Spleen (tissue), 11 donors: ENCODE data around the gene HOXC5. TPM values are rescaled to one million over a fixed set of nuclear protein-coding genes. Genes with fewer than 3 reads are reported as not detected.

Experiments used
- DNase-seq: peaks from one replicate; pipeline ENCODE4 v3.0.0-alpha.2; 2020
- H3K27ac ChIP-seq, 8 donors: fragments of 200-600 bp; sonication (generic) in 7 of 8; 1 replicate in 4 of 8; 2 replicates in 4 of 8; pipeline versions ENCODE4 v1.5.0 to v1.8.0; 2016 to 2021; ENCODE audit warnings: inconsistent platforms in 4 of 8, mild to moderate bottlenecking in 4 of 8, moderate library complexity in 1 of 8
- H3K27me3 ChIP-seq, 7 donors: fragments of 200-600 bp; sonication (generic) in 6 of 7; replicated peaks in 1 of 7; 1 replicate in 4 of 7; 2 replicates in 3 of 7; pipeline versions ENCODE4 v1.5.0 to v1.8.0; 2016 to 2021; ENCODE audit warnings: inconsistent platforms in 3 of 7, mild to moderate bottlenecking in 1 of 7
- H3K36me3 ChIP-seq, 6 donors: fragments of 200-600 bp; sonication (generic) in 5 of 6; 1 replicate in 4 of 6; 2 replicates in 2 of 6; pipeline versions ENCODE4 v1.5.0 to v1.8.0; 2016 to 2021; ENCODE audit warnings: inconsistent platforms in 2 of 6
- H3K4me1 ChIP-seq, 6 donors: fragments of 200-600 bp; sonication (generic) in 5 of 6; 1 replicate in 3 of 6; 2 replicates in 3 of 6; pipeline versions ENCODE4 v1.5.0 to v1.8.0; 2016 to 2021; ENCODE audit warnings: inconsistent platforms in 3 of 6
- H3K4me3 ChIP-seq, 8 donors: fragments of 200-600 bp; sonication (generic) in 7 of 8; 1 replicate in 4 of 8; 2 replicates in 4 of 8; pipeline versions ENCODE4 v1.5.0 to v1.8.0; 2016 to 2021; ENCODE audit warnings: inconsistent platforms in 4 of 8, mild to moderate bottlenecking in 4 of 8, moderate library complexity in 2 of 8
- H3K9me3 ChIP-seq, 8 donors: fragments of 200-600 bp; sonication (generic) in 7 of 8; 1 replicate in 4 of 8; 2 replicates in 4 of 8; pipeline versions ENCODE4 v1.5.0 to v1.8.0; 2016 to 2021; ENCODE audit warnings: inconsistent platforms in 4 of 8
- CTCF ChIP-seq, 11 experiments: fragments of 200-600 bp in 7 of 11; fragments of 450-650 bp in 4 of 11; sonication (generic) in 4 of 11; IDR thresholded peaks in 8 of 11; conservative IDR thresholded peaks in 3 of 11; 1 replicate in 7 of 11; 2 replicates in 4 of 11; pipeline versions ENCODE4 v1.4.0 to v1.8.0; 2016 to 2021; ENCODE audit warnings: antibody characterized with exemption in 11 of 11, inconsistent platforms in 4 of 11, mild to moderate bottlenecking in 1 of 11
- POLR2A ChIP-seq, 3 donors: fragments of 450-650 bp; IDR thresholded peaks; one replicate each; pipeline ENCODE4 v1.5.1; 2017; ENCODE audit warnings: antibody characterized with exemption in 3 of 3, mild to moderate bottlenecking in 1 of 3
- POLR2AphosphoS5 ChIP-seq, 3 donors: sonication (generic); formaldehyde crosslinking; IDR thresholded peaks; one replicate each; pipeline ENCODE4 v1.5.1; 2017; ENCODE audit warnings: antibody characterized with exemption in 3 of 3
- WGBS, 5 donors: extraction: QIAGEN DNeasy Blood & Tissue Kit in 3 of 5; methylation state at CpG; one replicate each; pipeline versions ENCODE4 v1.1.5 to v1.1.7; 2013 to 2018; 5-methylcytosine and 5-hydroxymethylcytosine counted together
- intact Hi-C: fragments of 100-400 bp; cut with DNase I; formaldehyde crosslinking; loops from one replicate; pipeline ENCODE4 v1.15.0; 2023; ENCODE audit warnings: low total_unique reads
- polyA plus RNA-seq, 3 donors: library from polyadenylated mRNA; stranded (reverse); fragments of 200-250 nt; gene quantifications; one replicate each; pipeline ENCODE4 v1.2.1, GENCODE V29; 2013
- total RNA-seq, 7 donors: library from RNA; depleted of rRNA in 3 of 7; stranded (reverse); fragments of >200 nt in 3 of 7; fragmentation: NEBNext Ultra II Directional in 4 of 7; extraction: Animal tissue kit (Norgen Biotek cat#: 25700) in 4 of 7; gene quantifications; one replicate each; pipeline versions ENCODE4 v1.1.0 to v1.2.1, GENCODE V29; 2016 to 2021
- donor health status: healthy with polysubstance abuse.
- donor health status: DM: no; HTN: no; CAD: no; lungs with moderate emphysema.
- donor health status: DM: no; HTN: no; CAD: no.
- donor health status: Bipolar disorder and iron deficiency.
- donor health status: healthy.
- donor health status: DM: no; HTN: no; CAD: no.
- donor health status: DM: yes; HTN: yes; CAD: no.

The HOXC5 gene
- total and polyA plus RNA-seq, 10 donors, result 0.06 TPM; not detected in 9

- intact Hi-C loops, result no loop called here
- peaks cover 24 to 100% (median 100%) of the 10 kb centered on the region in 7 donors for H3K27me3 ChIP-seq
- 20 to 32% (median 24%) methylated on average over 29 of the region's 29 CpGs for WGBS, 5 donors
- no peak overlapping the region for H3K27ac ChIP-seq
- DNase-seq, result peak; percentile 64
- peaks cover 19 to 58% (median 47%) of the 10 kb centered on the region in 6 donors for H3K4me1 ChIP-seq
- H3K36me3 ChIP-seq, result no peaks in the 10 kb centered on the region
- TF ChIP-seq POLR2AphosphoS5 (IDR thresholded peaks at IDR 0.05) (no peak), POLR2A (IDR thresholded peaks at IDR 0.05) (no peak)
- H3K9me3 ChIP-seq, result no peaks in the 10 kb centered on the region
- H3K4me3 ChIP-seq, result peak overlapping the region; percentile 24 to 77 (median 49)
Observed at GRCh38 chr12:53996240-53997203, 36.3 kb upstream of the HOXC5 start.

GRCh38 chr12:53997204-53998109 lies 35.4 kb upstream of the HOXC5 start:
- H3K36me3 ChIP-seq, result no peaks in the 10 kb centered on the region
- DNase-seq, result peak; percentile 68
- TF ChIP-seq POLR2A (IDR thresholded peaks at IDR 0.05), result no peak
- TF ChIP-seq CTCF (IDR thresholded peaks at IDR 0.05 in 8 of 11, conservative IDR thresholded peaks at IDR 0.05 in 3 of 11), result no peak
- TF ChIP-seq POLR2AphosphoS5 (IDR thresholded peaks at IDR 0.05), result no peak
- H3K27ac ChIP-seq, result no peak overlapping the region
- H3K4me1 ChIP-seq, result peaks cover 19 to 58% (median 47%) of the 10 kb centered on the region in 6 donors
- 7 to 10% (median 10%) methylated on average over 35 of the region's 35 CpGs for WGBS, 5 donors
- peaks cover 24 to 100% (median 100%) of the 10 kb centered on the region in 7 donors for H3K27me3 ChIP-seq
- H3K4me3 ChIP-seq, result no peak overlapping the region
- intact Hi-C loops, result no loop called here
- H3K9me3 ChIP-seq, result no peaks in the 10 kb centered on the region

GRCh38 chr12:53998110-53998899 lies 34.5 kb upstream of the HOXC5 start:
- Histone ChIP-seq H3K36me3 (no peaks in the 10 kb centered on the region), H3K4me1 (peaks cover 19 to 58% (median 47%) of the 10 kb centered on the region in 6 donors), H3K27ac (no peak overlapping the region), H3K27me3 (peaks cover 24 to 100% (median 100%) of the 10 kb centered on the region in 7 donors), H3K4me3 (no peak overlapping the region), H3K9me3 (no peaks in the 10 kb centered on the region)
- DNase-seq, result no peak
- intact Hi-C loops, result no loop called here
- no peak for TF ChIP-seq CTCF (IDR thresholded peaks at IDR 0.05 in 8 of 11, conservative IDR thresholded peaks at IDR 0.05 in 3 of 11)
- TF ChIP-seq POLR2AphosphoS5 (IDR thresholded peaks at IDR 0.05), result no peak
- TF ChIP-seq POLR2A (IDR thresholded peaks at IDR 0.05), result no peak
- WGBS, 5 donors, result 8 to 12% (median 9%) methylated on average over 10 to 11 of the region's 11 CpGs

- Histone ChIP-seq H3K27me3 (peaks cover 24 to 100% (median 100%) of the 10 kb centered on the region in 7 donors), H3K27ac (no peak overlapping the region), H3K9me3 (no peaks in the 10 kb centered on the region), H3K36me3 (no peaks in the 10 kb centered on the region), H3K4me3 (no peak overlapping the region), H3K4me1 (peaks cover 19 to 56% (median 47%) of the 10 kb centered on the region in 6 donors)
- no peak for DNase-seq
- intact Hi-C loops, result no loop called here
- no peak for TF ChIP-seq CTCF (IDR thresholded peaks at IDR 0.05 in 8 of 11, conservative IDR thresholded peaks at IDR 0.05 in 3 of 11)
- TF ChIP-seq POLR2AphosphoS5 (IDR thresholded peaks at IDR 0.05), result no peak
- no peak for TF ChIP-seq POLR2A (IDR thresholded peaks at IDR 0.05)
- WGBS, 5 donors, result 10 to 15% (median 14%) methylated on average over 13 of the region's 13 CpGs
Observed at GRCh38 chr12:53998900-53999236, 34.0 kb upstream of the HOXC5 start.
